OCI-LY7 (cell line): ENCODE measurements around the gene ANGPT4. TPM values are rescaled to one million over a fixed set of nuclear protein-coding genes. Genes with fewer than 3 reads are reported as not detected.
A peak's percentile ranks its signal among the peaks of the same experiment; 100 is the strongest.

ENCODE experiments used
- BruUV-seq: library from RNA; stranded (reverse); fragments of 400-500 nt; replicated peaks from 2 replicates; lab custom pipeline; 2021; lab: Mats Ljungman, UMichigan
- CTCF ChIA-PET: fragments of 300-600 bp; sonication (Branson Sonifier 250); formaldehyde crosslinking; loops from one replicate; lab custom pipeline; 2022; ENCODE audit warnings: antibody characterized with exemption; ENCODE audit not compliant: unreplicated experiment; lab: Charles Lee
- POLR2A ChIA-PET: fragments of 300-600 bp; sonication (Branson Sonifier 250); formaldehyde crosslinking; loops from one replicate; lab custom pipeline; 2022; ENCODE audit warnings: antibody characterized with exemption; lab: Charles Lee
- DNase-seq: peaks from one replicate; pipeline ENCODE4 v3.0.0-alpha.2; 2015; ENCODE audit warnings: low spot score
- H2AFZ ChIP-seq: fragments of 200-600 bp; sonication (generic), shearing (Covaris generic); 2 replicates; pipeline ENCODE4 v1.6.1; 2014; ENCODE audit warnings: mild to moderate bottlenecking, antibody characterized with exemption, low read length, moderate library complexity
- H3K27ac ChIP-seq: fragments of 200-600 bp; sonication (generic); 2 replicates; pipeline ENCODE4 v1.5.1; 2014; ENCODE audit warnings: mixed run types, low read depth, mild to moderate bottlenecking, moderate library complexity, low read length, inconsistent platforms; ENCODE audit not compliant: poor library complexity, severe bottlenecking
- H3K36me3 ChIP-seq: fragments of 200-600 bp; sonication (generic); 2 replicates; pipeline ENCODE4 v1.6.1; 2014; ENCODE audit warnings: mild to moderate bottlenecking, antibody characterized with exemption, low read length, moderate library complexity, mixed read lengths; ENCODE audit not compliant: insufficient read depth
- H3K4me1 ChIP-seq: fragments of 200-600 bp; sonication (generic); 2 replicates; pipeline ENCODE4 v1.5.1; 2014; ENCODE audit warnings: mild to moderate bottlenecking, low read length; ENCODE audit not compliant: insufficient read depth, poor library complexity, severe bottlenecking
- H3K4me2 ChIP-seq: fragments of 200-600 bp; sonication (generic); 2 replicates; pipeline ENCODE4 v1.6.1; 2014; ENCODE audit warnings: mild to moderate bottlenecking, low read length
- H3K4me3 ChIP-seq: fragments of 200-600 bp; sonication (generic); 2 replicates; pipeline ENCODE4 v1.5.1; 2014; ENCODE audit warnings: mild to moderate bottlenecking, low read depth, low read length; ENCODE audit not compliant: poor library complexity, severe bottlenecking
- H3K79me2 ChIP-seq: fragments of 200-600 bp; sonication (generic); 2 replicates; pipeline ENCODE4 v1.6.1; 2016; ENCODE audit warnings: low read depth, mild to moderate bottlenecking, low read length, moderate library complexity, mixed read lengths; ENCODE audit not compliant: insufficient read depth
- H3K9me2 ChIP-seq: fragments of 200-600 bp; sonication (generic); 2 replicates; pipeline ENCODE4 v1.6.1; 2016; ENCODE audit warnings: mild to moderate bottlenecking, low read length, mixed read lengths; ENCODE audit not compliant: insufficient read depth
- H3K9me3 ChIP-seq: fragments of 200-600 bp; sonication (generic); 2 replicates; pipeline ENCODE4 v1.6.1; 2014; ENCODE audit warnings: mild to moderate bottlenecking, mixed run types, low read length, mixed read lengths
- H4K20me1 ChIP-seq: fragments of 200-600 bp; sonication (generic); 2 replicates; pipeline ENCODE4 v1.6.1; 2014; ENCODE audit warnings: mild to moderate bottlenecking, antibody characterized with exemption, low read length, moderate library complexity, mixed read lengths; ENCODE audit not compliant: insufficient read depth
- CTCF ChIP-seq: fragments of 200-600 bp; sonication (generic); conservative IDR thresholded peaks from 2 replicates; pipeline ENCODE4 v1.5.1; 2014; ENCODE audit warnings: mild to moderate bottlenecking, antibody characterized with exemption, low read length, moderate library complexity, mixed read lengths
- EZH2phosphoT487 ChIP-seq: fragments of 200-600 bp; sonication (generic); IDR thresholded peaks from 2 replicates; pipeline ENCODE4 v1.6.1; 2018; ENCODE audit warnings: low read depth, borderline replicate concordance, mild to moderate bottlenecking, mixed run types, antibody characterized with exemption, low read length, moderate library complexity, mixed read lengths
- intact Hi-C: fragments of 100-400 bp; cut with micrococcal nuclease; formaldehyde crosslinking; loops from one replicate; pipeline ENCODE4 v1.10.0; 2022; ENCODE audit not compliant: unreplicated experiment
- total RNA-seq, 2 experiments: library from RNA; depleted of rRNA in 1 of 2; stranded (reverse); fragments of >200 nt in 1 of 2; shearing (Covaris generic) in 1 of 2; gene quantifications; 2 replicates each; pipeline ENCODE4 v1.2.3, GENCODE V29; 2014 to 2022

The ANGPT4 gene
- total RNA-seq, 2 experiments from 2014 or later = not detected

- POLR2A ChIA-PET = interaction anchor here (1.0 kb wide), 1 partner anchor 30 kb away, joined by 3 read pairs; no protein-coding TSS in a partner anchor
Observed at GRCh38 chr20:824490-824889, 91.6 kb downstream of the ANGPT4 start.

GRCh38 chr20:823574-823902 lies 92.6 kb downstream of the ANGPT4 start:
- TF ChIP-seq EZH2phosphoT487 = no peak
- no peak for TF ChIP-seq CTCF
- no TSS peak for BruUV-seq

More at GRCh38 chr20:824490-824889, 91.6 kb downstream of the ANGPT4 start:
- Histone ChIP-seq H3K9me2 (no peaks in the 10 kb centered on the region), H3K4me1 (peaks cover 10% of the 10 kb centered on the region), H2AFZ (no peak overlapping the region), H3K36me3 (no peaks in the 10 kb centered on the region), H3K4me3 (no peak overlapping the region), H3K4me2 (no peak overlapping the region), H3K79me2 (no peaks in the 10 kb centered on the region), H3K9me3 (no peaks in the 10 kb centered on the region), H3K27ac (no peak overlapping the region), H4K20me1 (no peaks in the 10 kb centered on the region)
- TF ChIP-seq EZH2phosphoT487 = no peak
- no peak for TF ChIP-seq CTCF
- intact Hi-C loops = no loop called here
- DNase-seq = no peak
- no TSS peak for BruUV-seq
- CTCF ChIA-PET = no interaction called here

GRCh38 chr20:822651-823573 lies 93.2 kb downstream of the ANGPT4 start:
- Histone ChIP-seq H3K79me2 (no peaks in the 10 kb centered on the region), H4K20me1 (no peaks in the 10 kb centered on the region), H3K9me2 (no peaks in the 10 kb centered on the region), H3K4me2 (peak overlapping the region; percentile 1; the same call in 1 of the 2 replicates), H3K9me3 (no peaks in the 10 kb centered on the region), H3K36me3 (no peaks in the 10 kb centered on the region), H3K4me1 (peaks cover 10% of the 10 kb centered on the region), H3K27ac (no peak overlapping the region), H3K4me3 (no peak overlapping the region), H2AFZ (no peak overlapping the region)
- DNase-seq = no peak
- POLR2A ChIA-PET = no interaction called here
- CTCF ChIA-PET = no interaction called here
- intact Hi-C loops = no loop called here
- no TSS peak for BruUV-seq
- TF ChIP-seq EZH2phosphoT487 (no peak), CTCF (no peak)

More at GRCh38 chr20:823574-823902, 92.6 kb downstream of the ANGPT4 start:
- Histone ChIP-seq H3K27ac (no peak overlapping the region), H3K36me3 (no peaks in the 10 kb centered on the region), H3K9me3 (no peaks in the 10 kb centered on the region), H4K20me1 (no peaks in the 10 kb centered on the region), H3K4me2 (no peak overlapping the region), H3K9me2 (no peaks in the 10 kb centered on the region), H3K79me2 (no peaks in the 10 kb centered on the region), H3K4me1 (peaks cover 10% of the 10 kb centered on the region), H2AFZ (no peak overlapping the region), H3K4me3 (no peak overlapping the region)
- DNase-seq = no peak
- intact Hi-C loops = no loop called here
- ChIA-PET POLR2A (no interaction called here), CTCF (no interaction called here)
